ENCODE results near the gene CDKAL1.
"Not testable (repeated sequence)": the region's sequence is repeated elsewhere in the genome, so short reads cannot be mapped to it uniquely, and the experiment has no call there.

CDKAL1 gene

DNA sequence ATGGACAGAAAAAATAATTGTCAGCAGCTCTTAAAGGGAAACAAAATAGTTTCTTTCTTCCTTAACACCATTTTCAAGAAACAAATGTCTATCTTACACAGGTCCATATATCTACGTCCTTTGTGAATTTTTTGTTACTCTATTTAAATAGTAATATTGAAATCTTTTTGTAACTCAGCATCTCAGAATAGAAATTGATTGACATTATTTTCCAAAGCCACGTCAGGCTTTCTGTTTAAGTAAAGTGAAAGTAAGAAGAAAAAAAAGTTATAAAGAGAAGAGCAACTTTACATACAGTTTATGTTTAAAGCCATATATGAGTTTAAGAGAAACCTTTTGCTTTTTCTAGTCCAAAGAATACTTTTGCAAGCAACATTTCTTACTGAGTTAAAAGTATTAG, 656.4 kb downstream of the CDKAL1 start:
- Histone ChIP-seq H3K27me3 (ENCODE audit: control insufficient read depth, insufficient read depth, low read length) (no peaks in the 10 kb centered on the region), H3K4me3 (ENCODE audit: low read depth, low read length) (no peak overlapping the region), H3K9ac (ENCODE audit: low read depth, low read length) (no peak overlapping the region), H3K4me1 (ENCODE audit: control insufficient read depth, insufficient read depth, low read length) (peaks cover 43% of the 10 kb centered on the region), H3K36me3 (ENCODE audit: control insufficient read depth, insufficient read depth, low read length) (no peaks in the 10 kb centered on the region), H3K27ac (ENCODE audit: low read depth, low read length) (no peak overlapping the region), H3K9me3 (ENCODE audit: control insufficient read depth, insufficient read depth, low read length) (no peaks in the 10 kb centered on the region)

DNA sequence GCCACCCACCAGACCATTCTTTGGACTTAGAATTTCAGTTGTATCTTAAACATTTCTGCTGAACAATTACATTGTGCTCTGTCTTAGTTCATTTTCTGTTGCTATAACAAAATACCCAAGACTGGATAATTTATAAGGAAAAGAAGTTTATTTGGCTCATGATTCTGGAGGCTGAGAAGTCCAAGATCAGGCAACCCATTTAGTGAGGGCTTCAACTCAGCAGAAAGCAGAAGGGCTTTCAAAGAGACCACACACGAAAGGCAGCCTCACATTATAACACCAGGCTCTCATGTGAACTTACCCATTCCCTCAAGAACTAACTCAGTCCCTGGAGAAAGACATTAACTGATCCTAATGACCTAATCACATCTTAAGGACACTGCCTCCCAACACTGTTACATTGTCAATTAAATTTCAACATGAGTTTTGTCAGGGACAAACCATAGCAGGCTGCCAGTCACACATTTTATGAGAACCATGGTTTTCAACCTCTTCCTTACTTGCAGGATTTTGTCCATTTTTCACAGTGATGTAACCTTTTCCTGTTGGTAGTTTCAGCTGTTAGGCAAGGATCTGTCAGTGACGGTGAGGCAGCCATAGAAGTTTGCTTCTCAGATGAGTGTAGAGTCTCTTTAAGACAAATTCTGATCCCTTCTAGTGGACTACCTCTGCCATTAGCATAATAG, 659.7 kb downstream of the CDKAL1 start:
- Histone ChIP-seq H3K4me3 (ENCODE audit: low read depth, low read length) (no peak overlapping the region), H3K4me1 (ENCODE audit: control insufficient read depth, insufficient read depth, low read length) (peaks cover 13% of the 10 kb centered on the region), H3K27me3 (ENCODE audit: control insufficient read depth, insufficient read depth, low read length) (no peaks in the 10 kb centered on the region)

DNA sequence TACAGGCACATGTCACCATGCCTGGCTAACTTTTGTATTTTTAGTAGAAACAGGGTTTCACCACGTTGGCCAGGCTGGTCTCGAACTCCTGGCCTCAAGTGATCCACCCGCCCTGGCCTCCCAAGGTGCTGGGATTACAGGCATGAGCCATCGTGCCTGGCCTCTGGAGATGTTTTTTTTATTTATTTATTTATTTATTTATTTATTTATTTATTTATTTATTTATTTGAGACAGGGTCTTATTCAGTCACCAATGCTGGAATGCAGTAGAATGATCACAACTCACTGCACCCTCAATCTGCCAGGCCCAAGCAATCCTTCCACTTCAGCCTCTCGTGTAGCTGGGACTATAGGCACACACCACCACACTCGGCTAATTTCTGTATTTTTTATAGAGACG, 661.0 kb downstream of the CDKAL1 start:
- H3K4me1 ChIP-seq (ENCODE audit: control insufficient read depth, insufficient read depth, low read length), result peaks cover 24% of the 10 kb centered on the region

More for the DNA sequence above, 659.7 kb downstream of the CDKAL1 start:
- no peak overlapping the region for H3K9ac ChIP-seq (ENCODE audit: low read depth, low read length)
- no peaks in the 10 kb centered on the region for H3K9me3 ChIP-seq (ENCODE audit: control insufficient read depth, insufficient read depth, low read length)
- H3K27ac ChIP-seq (ENCODE audit: low read depth, low read length), result no peak overlapping the region
- no peaks in the 10 kb centered on the region for H3K36me3 ChIP-seq (ENCODE audit: control insufficient read depth, insufficient read depth, low read length)

DNA sequence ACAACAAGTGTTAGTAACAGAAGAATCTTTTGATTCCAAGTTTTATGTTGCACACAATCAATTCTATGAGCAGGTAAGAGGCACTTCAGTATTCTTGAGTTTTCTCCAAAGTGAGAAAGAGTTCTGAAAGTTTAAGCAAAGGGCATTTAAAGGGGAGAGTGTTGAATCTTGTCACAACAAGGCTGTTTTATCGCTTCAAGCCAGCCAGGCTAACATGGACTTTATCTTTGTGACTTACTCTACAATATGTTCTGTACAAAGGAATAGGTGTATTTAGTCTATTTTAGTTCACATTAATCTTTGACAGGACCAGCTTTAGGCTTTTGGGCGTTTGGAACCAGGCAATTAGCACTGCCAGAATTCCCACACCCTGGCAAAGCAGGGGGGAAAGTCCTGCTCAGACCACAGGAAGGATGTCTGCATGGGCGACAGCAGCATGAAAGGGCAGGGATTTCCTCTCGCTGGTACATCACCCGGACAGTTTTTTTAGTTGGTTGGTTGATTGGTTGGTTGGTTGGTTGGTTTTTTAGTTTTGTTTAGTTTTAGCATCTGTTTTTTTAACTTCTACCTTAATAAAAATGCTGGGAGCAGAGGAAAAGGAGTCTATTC, 663.9 kb downstream of the CDKAL1 start:
- peaks cover 17% of the 10 kb centered on the region for H3K4me1 ChIP-seq (ENCODE audit: control insufficient read depth, insufficient read depth, low read length)
- no peaks in the 10 kb centered on the region for H3K36me3 ChIP-seq (ENCODE audit: control insufficient read depth, insufficient read depth, low read length)
- no peaks in the 10 kb centered on the region for H3K27me3 ChIP-seq (ENCODE audit: control insufficient read depth, insufficient read depth, low read length)
- H3K9me3 ChIP-seq (ENCODE audit: control insufficient read depth, insufficient read depth, low read length), result no peaks in the 10 kb centered on the region
- H3K9ac ChIP-seq (ENCODE audit: low read depth, low read length), result no peak overlapping the region
- H3K27ac ChIP-seq (ENCODE audit: low read depth, low read length), result no peak overlapping the region
- no peak overlapping the region for H3K4me3 ChIP-seq (ENCODE audit: low read depth, low read length)

More for the DNA sequence above, 661.0 kb downstream of the CDKAL1 start:
- not testable (repeated sequence) for H3K9ac ChIP-seq (ENCODE audit: low read depth, low read length); H3K27ac ChIP-seq (ENCODE audit: low read depth, low read length); H3K36me3 ChIP-seq (ENCODE audit: control insufficient read depth, insufficient read depth, low read length); H3K27me3 ChIP-seq (ENCODE audit: control insufficient read depth, insufficient read depth, low read length); H3K4me3 ChIP-seq (ENCODE audit: low read depth, low read length); H3K9me3 ChIP-seq (ENCODE audit: control insufficient read depth, insufficient read depth, low read length)

DNA sequence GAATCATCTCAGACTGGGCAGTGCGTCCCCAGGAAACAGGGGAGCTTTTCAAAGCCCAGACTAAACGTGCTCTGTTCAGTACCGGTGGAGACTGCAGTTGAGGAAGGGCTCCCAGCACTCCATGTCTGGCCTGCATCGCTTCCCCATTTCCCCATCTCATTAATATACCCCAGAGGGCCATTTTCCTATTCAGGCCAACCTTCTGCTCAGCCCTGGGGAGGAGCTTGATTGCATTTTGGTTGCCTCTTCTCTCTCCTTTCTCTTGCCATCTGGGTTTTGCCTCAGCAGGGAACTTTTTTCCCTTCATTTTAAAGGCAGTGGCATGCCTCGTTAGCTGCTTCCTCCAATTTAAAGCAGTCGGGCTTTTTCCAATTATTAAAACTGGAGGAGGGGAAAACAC, 665.0 kb downstream of the CDKAL1 start:
- no peak overlapping the region for H3K27ac ChIP-seq (ENCODE audit: low read depth, low read length)
- H3K4me1 ChIP-seq (ENCODE audit: control insufficient read depth, insufficient read depth, low read length), result peaks cover 17% of the 10 kb centered on the region
- H3K27me3 ChIP-seq (ENCODE audit: control insufficient read depth, insufficient read depth, low read length), result no peaks in the 10 kb centered on the region
- no peaks in the 10 kb centered on the region for H3K9me3 ChIP-seq (ENCODE audit: control insufficient read depth, insufficient read depth, low read length)
- H3K4me3 ChIP-seq (ENCODE audit: low read depth, low read length), result no peak overlapping the region
- no peaks in the 10 kb centered on the region for H3K36me3 ChIP-seq (ENCODE audit: control insufficient read depth, insufficient read depth, low read length)
- H3K9ac ChIP-seq (ENCODE audit: low read depth, low read length), result no peak overlapping the region

DNA sequence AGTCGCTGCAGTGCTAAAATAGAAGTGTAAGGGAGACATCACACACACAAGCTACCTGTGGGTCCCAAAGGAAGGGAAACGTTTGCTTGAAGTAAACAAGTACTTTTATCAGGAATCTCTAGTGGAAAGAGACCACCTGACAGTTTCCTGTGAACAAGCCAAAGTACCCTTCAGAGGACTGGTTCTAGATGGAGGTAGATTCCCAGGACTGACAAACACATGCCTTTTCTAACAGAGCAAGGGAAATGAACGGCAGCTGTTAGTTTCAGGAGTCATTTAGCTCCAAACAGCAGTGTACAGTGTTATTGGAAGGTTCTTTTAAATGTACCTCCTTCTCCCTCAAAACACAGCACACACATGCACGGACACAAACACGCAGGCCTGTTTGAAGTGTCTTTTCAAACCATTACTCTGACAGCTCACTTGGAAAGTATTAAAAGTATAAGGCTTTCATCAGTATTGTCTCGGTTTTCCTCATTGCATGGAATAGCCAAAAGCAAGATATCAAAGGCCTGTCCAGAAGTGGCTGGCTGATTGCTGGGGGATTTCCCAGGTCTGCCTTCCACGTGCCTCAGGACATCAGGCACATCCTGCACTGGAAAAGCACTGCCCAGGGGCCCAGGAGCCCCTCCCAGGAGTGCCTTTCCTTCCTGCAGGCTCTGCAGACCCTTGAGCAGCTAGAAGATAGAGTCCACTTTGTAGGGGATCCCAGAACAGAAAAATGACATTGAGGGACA, 666.0 kb downstream of the CDKAL1 start:
- Histone ChIP-seq H3K27me3 (ENCODE audit: control insufficient read depth, insufficient read depth, low read length) (no peaks in the 10 kb centered on the region), H3K4me3 (ENCODE audit: low read depth, low read length) (no peak overlapping the region), H3K9ac (ENCODE audit: low read depth, low read length) (no peak overlapping the region), H3K36me3 (ENCODE audit: control insufficient read depth, insufficient read depth, low read length) (no peaks in the 10 kb centered on the region), H3K27ac (ENCODE audit: low read depth, low read length) (no peak overlapping the region), H3K9me3 (ENCODE audit: control insufficient read depth, insufficient read depth, low read length) (no peaks in the 10 kb centered on the region), H3K4me1 (ENCODE audit: control insufficient read depth, insufficient read depth, low read length) (peaks cover 17% of the 10 kb centered on the region)

DNA sequence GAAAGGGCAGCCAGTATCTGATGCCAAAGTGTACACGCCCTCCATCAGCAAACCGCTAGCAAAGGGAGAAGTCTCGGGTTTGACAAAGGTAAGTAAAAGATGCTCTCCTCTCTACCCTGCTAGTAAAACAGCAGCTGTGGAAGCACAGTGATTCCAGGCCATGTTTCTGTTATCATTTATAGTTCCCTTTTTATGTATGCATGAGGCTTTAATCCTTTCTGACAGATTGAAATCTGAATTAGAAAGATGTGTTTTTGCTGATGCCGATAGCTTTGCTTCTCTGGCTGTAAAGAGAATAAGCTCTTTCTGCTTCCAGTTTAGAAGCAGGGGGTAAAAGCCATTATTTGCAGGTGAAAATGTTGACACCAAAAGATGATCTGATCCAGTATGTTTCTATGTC, 666.9 kb downstream of the CDKAL1 start:
- Histone ChIP-seq H3K4me3 (ENCODE audit: low read depth, low read length) (no peak overlapping the region), H3K4me1 (ENCODE audit: control insufficient read depth, insufficient read depth, low read length) (peaks cover 17% of the 10 kb centered on the region), H3K9ac (ENCODE audit: low read depth, low read length) (no peak overlapping the region), H3K27me3 (ENCODE audit: control insufficient read depth, insufficient read depth, low read length) (no peaks in the 10 kb centered on the region), H3K27ac (ENCODE audit: low read depth, low read length) (no peak overlapping the region), H3K36me3 (ENCODE audit: control insufficient read depth, insufficient read depth, low read length) (no peaks in the 10 kb centered on the region), H3K9me3 (ENCODE audit: control insufficient read depth, insufficient read depth, low read length) (no peaks in the 10 kb centered on the region)

DNA sequence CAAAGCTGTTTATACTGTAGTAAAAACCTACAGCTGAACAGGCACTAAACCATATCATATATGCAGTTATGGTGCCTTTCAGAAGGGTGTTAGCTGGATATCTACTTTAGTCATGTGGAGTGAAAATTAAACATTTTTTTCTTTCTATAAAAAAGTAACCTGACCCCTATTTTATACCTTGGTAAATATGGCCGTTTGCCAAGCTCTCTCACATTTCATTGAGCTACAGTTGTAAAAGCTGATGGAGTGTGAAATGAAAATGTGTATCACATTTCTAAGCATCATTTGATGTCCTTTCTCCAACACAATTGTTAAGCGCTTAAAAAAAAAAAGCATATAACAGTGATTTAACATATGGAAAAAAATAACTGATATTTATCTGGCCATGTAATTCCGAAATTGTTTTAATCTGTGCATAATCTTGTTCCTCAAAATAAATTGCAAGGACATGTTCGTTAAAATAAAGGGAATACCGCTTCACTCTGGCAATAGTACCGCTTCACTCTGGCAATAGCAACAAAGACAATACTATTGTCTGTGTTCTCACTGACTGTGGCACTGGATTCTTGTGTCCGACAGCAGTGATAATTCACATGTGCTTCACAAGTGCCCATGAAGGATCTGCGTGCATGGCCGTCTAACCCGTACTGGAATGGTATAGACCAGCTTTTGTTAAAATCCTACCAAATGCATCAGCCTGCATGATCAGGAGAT, 667.5 kb downstream of the CDKAL1 start:
- no peak overlapping the region for H3K27ac ChIP-seq (ENCODE audit: low read depth, low read length)
- no peak overlapping the region for H3K4me3 ChIP-seq (ENCODE audit: low read depth, low read length)
- no peaks in the 10 kb centered on the region for H3K27me3 ChIP-seq (ENCODE audit: control insufficient read depth, insufficient read depth, low read length)
- H3K9ac ChIP-seq (ENCODE audit: low read depth, low read length), result no peak overlapping the region
- H3K36me3 ChIP-seq (ENCODE audit: control insufficient read depth, insufficient read depth, low read length), result no peaks in the 10 kb centered on the region
- H3K4me1 ChIP-seq (ENCODE audit: control insufficient read depth, insufficient read depth, low read length), result peaks cover 17% of the 10 kb centered on the region
- H3K9me3 ChIP-seq (ENCODE audit: control insufficient read depth, insufficient read depth, low read length), result no peaks in the 10 kb centered on the region

DNA sequence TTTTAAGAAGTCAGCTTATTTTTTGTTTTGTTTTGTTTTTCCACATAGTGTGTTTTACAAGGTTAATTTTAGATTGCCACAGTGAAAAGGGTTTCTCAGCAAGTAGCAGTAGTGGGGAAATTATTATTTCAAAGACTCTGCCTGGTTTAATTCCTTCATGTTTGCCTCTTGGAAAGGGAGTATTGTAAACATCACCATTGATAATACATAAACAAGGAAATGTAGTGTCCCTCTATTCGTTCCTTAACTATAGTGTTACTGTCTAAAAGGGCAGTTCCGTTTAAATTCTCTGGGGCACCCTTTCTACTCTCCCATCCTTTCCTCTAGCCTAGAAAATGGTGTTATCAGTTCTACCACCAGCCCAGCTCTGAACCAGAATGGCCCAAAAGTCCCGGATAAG, 668.3 kb downstream of the CDKAL1 start:
- Histone ChIP-seq H3K27ac (ENCODE audit: low read depth, low read length) (no peak overlapping the region), H3K9ac (ENCODE audit: low read depth, low read length) (no peak overlapping the region), H3K4me1 (ENCODE audit: control insufficient read depth, insufficient read depth, low read length) (peaks cover 17% of the 10 kb centered on the region), H3K9me3 (ENCODE audit: control insufficient read depth, insufficient read depth, low read length) (no peaks in the 10 kb centered on the region), H3K36me3 (ENCODE audit: control insufficient read depth, insufficient read depth, low read length) (no peaks in the 10 kb centered on the region), H3K27me3 (ENCODE audit: control insufficient read depth, insufficient read depth, low read length) (no peaks in the 10 kb centered on the region), H3K4me3 (ENCODE audit: low read depth, low read length) (no peak overlapping the region)

DNA sequence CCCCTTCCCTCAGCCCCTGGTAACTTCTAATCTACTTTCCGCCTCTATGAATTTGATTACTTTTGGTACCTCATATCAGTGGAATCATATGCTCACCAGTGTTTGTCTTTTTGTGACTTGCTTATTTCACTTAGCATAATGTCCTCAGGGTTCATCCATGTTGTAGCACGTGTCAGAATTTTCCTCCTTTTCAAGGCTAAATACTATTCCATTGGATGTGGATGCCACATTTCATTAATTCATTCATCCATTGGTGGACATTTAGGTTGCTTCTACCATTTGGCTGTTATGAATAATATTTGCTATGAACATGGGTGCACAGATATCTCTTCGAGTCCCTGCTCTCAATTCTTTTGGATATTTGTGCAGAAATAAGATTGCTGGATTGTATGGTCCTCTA, 670.7 kb downstream of the CDKAL1 start:
- Histone ChIP-seq H3K9ac (ENCODE audit: low read depth, low read length) (no peak overlapping the region), H3K9me3 (ENCODE audit: control insufficient read depth, insufficient read depth, low read length) (no peaks in the 10 kb centered on the region), H3K27me3 (ENCODE audit: control insufficient read depth, insufficient read depth, low read length) (no peaks in the 10 kb centered on the region), H3K4me3 (ENCODE audit: low read depth, low read length) (no peak overlapping the region), H3K27ac (ENCODE audit: low read depth, low read length) (no peak overlapping the region), H3K4me1 (ENCODE audit: control insufficient read depth, insufficient read depth, low read length) (peaks cover 7% of the 10 kb centered on the region), H3K36me3 (ENCODE audit: control insufficient read depth, insufficient read depth, low read length) (no peaks in the 10 kb centered on the region)

All from HUES48 (cell line).